BJ (cell line): ENCODE results near the gene CRHR1. TPM values are rescaled to one million over a fixed set of nuclear protein-coding genes. Genes with fewer than 3 reads are reported as not detected.

ENCODE experiments used
- CTCF ChIA-PET: fragments of 350-600 bp; formaldehyde crosslinking; extraction: SDS; loops from one replicate; lab custom pipeline; 2021; ENCODE audit warnings: antibody characterized with exemption, inconsistent platforms; lab: Yijun Ruan, JAX
- POLR2A ChIA-PET: fragments of 300-600 bp; sonication (Branson Sonifier 250); formaldehyde crosslinking; extraction: SDS; loops from one replicate; lab custom pipeline; 2021; ENCODE audit warnings: antibody characterized with exemption; lab: Charles Lee
- DNase-seq: peaks from one replicate; pipeline ENCODE4 v3.0.0-alpha.2; 2011; ENCODE audit warnings: low read depth
- H3K27me3 ChIP-seq: 2 replicates; pipeline ENCODE4 v1.6.0; 2011; ENCODE audit warnings: low read length; ENCODE audit not compliant: control insufficient read depth, insufficient read depth
- H3K36me3 ChIP-seq: 2 replicates; pipeline ENCODE4 v1.5.1; 2011; ENCODE audit warnings: low read length; ENCODE audit not compliant: control insufficient read depth, insufficient read depth
- H3K4me3 ChIP-seq: 2 replicates; pipeline ENCODE4 v1.5.1; 2011; ENCODE audit warnings: low read depth, mild to moderate bottlenecking, control low read depth, low read length
- polyA plus RNA-seq: library from polyadenylated mRNA; depleted of rRNA; stranded (reverse); fragments of >200 nt; gene quantifications from 2 replicates; pipeline ENCODE4 v1.2.3, GENCODE V29; 2011
- TF ChIP-seq, protein P1 (sequence below): IDR thresholded peaks from 2 replicates; pipeline ENCODE4 v1.5.1; 2011; ENCODE audit warnings: low read depth, mild to moderate bottlenecking, control low read depth, inconsistent platforms, low read length, moderate library complexity; ENCODE audit not compliant: insufficient read depth

Gene CRHR1
- polyA plus RNA-seq, 1 experiment = not detected

DNA sequence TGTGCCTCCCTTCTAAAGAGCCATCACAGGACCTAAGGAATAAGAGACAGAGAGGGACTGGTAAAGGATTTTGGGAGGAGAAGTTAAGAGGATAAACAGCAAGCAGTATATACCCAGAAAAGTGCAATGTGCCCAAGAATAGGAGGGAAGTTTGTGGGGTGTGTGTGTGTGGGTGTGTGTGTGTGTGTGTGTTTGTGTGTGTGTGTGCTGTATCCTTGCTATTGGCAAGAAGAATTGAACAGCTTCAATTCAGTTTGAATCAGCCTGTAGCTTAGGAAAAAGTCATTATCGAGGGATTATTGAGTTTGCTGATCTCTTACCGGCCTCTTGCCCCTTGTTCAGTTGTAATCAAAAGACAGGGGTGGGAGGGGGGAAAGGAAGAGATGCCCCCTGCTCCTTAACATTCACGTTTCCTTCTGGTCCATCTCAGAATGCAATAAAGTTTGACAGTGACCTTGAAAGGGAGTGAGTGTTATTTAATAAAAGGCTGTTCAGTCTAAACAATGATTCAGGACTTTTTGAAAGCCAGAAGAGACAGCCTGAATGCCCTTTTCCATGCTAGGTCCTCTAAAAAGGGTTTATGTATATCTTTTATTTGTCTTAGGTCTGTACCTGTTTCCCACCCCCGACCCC, 86.3 kb downstream of the CRHR1 start:
- TF ChIP-seq, protein P1, sequence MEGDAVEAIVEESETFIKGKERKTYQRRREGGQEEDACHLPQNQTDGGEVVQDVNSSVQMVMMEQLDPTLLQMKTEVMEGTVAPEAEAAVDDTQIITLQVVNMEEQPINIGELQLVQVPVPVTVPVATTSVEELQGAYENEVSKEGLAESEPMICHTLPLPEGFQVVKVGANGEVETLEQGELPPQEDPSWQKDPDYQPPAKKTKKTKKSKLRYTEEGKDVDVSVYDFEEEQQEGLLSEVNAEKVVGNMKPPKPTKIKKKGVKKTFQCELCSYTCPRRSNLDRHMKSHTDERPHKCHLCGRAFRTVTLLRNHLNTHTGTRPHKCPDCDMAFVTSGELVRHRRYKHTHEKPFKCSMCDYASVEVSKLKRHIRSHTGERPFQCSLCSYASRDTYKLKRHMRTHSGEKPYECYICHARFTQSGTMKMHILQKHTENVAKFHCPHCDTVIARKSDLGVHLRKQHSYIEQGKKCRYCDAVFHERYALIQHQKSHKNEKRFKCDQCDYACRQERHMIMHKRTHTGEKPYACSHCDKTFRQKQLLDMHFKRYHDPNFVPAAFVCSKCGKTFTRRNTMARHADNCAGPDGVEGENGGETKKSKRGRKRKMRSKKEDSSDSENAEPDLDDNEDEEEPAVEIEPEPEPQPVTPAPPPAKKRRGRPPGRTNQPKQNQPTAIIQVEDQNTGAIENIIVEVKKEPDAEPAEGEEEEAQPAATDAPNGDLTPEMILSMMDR = no peak
- Histone ChIP-seq H3K4me3 (no peak overlapping the region), H3K36me3 (no peaks in the 10 kb centered on the region), H3K27me3 (peaks cover 2% of the 10 kb centered on the region)
- ChIA-PET CTCF (interaction anchor here (1.6 kb wide), 1 partner anchor 23 kb away, joined by 5 read pairs; no protein-coding TSS in a partner anchor), POLR2A (no interaction called here)
- DNase-seq = no peak

DNA sequence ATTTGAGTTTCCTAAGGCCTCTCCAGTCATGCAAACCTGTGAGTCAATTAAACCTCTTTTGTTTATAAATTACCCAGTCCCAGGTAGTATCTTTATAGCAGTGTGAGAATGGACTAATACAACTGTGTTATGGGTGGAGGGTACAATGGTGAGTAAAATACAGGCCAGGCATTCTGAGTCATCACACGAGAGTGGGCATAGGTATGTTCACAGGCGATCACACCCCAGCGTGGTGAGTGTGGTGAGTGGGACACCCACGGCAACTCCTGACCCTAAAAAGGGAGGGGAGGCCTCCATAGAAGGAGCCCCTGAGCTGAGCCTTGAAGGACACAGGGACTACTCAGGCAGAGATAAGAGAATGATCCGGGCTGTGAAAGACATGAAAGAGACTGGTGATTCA, 87.6 kb downstream of the CRHR1 start:
- no peak for DNase-seq
- Histone ChIP-seq H3K27me3 (peaks cover 2% of the 10 kb centered on the region), H3K4me3 (no peak overlapping the region), H3K36me3 (no peaks in the 10 kb centered on the region)
- CTCF ChIA-PET = no interaction called here
- TF ChIP-seq, protein P1 = no peak
- POLR2A ChIA-PET = no interaction called here

DNA sequence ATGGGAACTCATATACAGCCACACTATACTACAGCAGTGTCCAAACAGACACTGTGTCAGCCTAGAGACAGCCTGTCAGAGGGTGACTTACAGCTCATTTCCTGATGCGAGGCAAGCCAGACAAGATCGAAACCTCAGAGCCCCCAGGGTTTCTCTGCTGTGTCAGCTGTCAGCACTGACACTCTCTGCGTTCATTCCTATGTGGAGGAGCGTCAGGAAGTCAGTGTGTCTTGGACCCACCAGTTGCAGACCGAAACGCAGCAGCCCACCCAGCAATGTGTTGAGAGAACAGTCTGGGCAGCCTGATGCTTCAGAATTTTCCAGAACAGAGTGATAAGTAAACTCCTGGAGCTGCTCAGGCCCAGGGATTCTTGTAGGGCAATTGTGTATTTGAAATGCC, 89.6 kb downstream of the CRHR1 start:
- TF ChIP-seq, protein P1 = no peak
- peaks cover 3% of the 10 kb centered on the region for H3K27me3 ChIP-seq
- H3K36me3 ChIP-seq = no peaks in the 10 kb centered on the region
- DNase-seq = no peak
- no peak overlapping the region for H3K4me3 ChIP-seq
- ChIA-PET CTCF (no interaction called here), POLR2A (no interaction called here)

DNA sequence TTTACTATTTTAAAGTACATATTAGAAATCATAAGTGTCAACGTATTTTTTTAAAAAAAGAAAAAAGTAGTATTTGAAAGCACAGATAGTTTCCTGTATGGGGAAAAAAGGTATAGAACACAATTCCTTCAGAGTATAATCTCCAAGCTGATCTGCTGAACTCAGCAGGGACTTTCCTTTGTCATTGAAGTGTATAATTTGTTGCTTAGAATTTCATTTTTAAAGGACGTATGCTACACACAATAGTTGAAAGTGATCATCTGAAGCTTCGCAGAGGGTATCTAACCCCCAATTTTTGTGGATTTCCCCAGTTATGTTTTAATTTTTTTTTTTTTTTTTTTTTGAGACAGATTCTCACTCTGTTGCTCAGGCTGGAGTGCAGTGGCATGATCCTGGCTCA, 90.0 kb downstream of the CRHR1 start:
- H3K36me3 ChIP-seq = no peaks in the 10 kb centered on the region
- POLR2A ChIA-PET = no interaction called here
- no peak for DNase-seq
- peaks cover 3% of the 10 kb centered on the region for H3K27me3 ChIP-seq
- no peak overlapping the region for H3K4me3 ChIP-seq
- CTCF ChIA-PET = no interaction called here
- TF ChIP-seq, protein P1 = no peak

DNA sequence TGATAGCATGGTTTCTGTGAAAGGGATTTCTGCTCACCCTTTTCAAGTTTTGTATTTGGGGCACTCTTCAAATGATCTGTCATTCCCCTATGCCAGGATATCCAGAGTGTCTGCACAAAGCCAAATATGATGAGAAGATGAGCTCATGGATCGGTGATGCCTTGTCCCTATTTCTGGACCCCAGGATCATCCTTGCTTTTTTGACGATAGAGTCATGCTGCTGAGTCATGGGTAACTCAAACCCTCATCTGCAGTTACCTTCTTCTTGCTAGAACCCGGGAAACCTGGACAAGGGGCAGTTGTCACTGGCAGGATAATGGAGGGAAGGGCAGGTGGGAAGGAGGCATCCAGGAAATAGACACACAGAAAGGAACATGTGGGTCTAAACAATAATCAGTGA, 92.4 kb downstream of the CRHR1 start:
- ChIA-PET POLR2A (interaction anchor here (0.6 kb wide), 1 partner anchor 11 kb away, joined by 4 read pairs; no protein-coding TSS in a partner anchor), CTCF (interaction anchor here (1.2 kb wide), 1 partner anchor 40 kb away, joined by 3 read pairs; no protein-coding TSS in a partner anchor)
- no peak for DNase-seq
- Histone ChIP-seq H3K27me3 (peaks cover 3% of the 10 kb centered on the region), H3K4me3 (no peak overlapping the region), H3K36me3 (no peaks in the 10 kb centered on the region)
- TF ChIP-seq, protein P1 = no peak
